ENCODE measurements around the gene GPR63.

The GPR63 gene

GRCh38 chr6:96762599-96762998 is 74.7 kb downstream of the GPR63 start:
- ChIA-PET POLR2A (no interaction called here), CTCF (no interaction called here)
- no peak for DNase-seq (ENCODE audit: low read depth, low spot score)
- no peak overlapping the region for H3K4me3 ChIP-seq (ENCODE audit: low read depth, low read length)
- no peak for TF ChIP-seq CTCF (IDR thresholded peaks at IDR 0.05; ENCODE audit: insufficient read depth, low read length, missing control alignments)

GRCh38 chr6:96761794-96762193 is 75.5 kb downstream of the GPR63 start:
- no peak overlapping the region for H3K4me3 ChIP-seq (ENCODE audit: low read depth, low read length)
- POLR2A ChIA-PET: no interaction called here
- DNase-seq (ENCODE audit: low read depth, low spot score): no peak
- CTCF ChIA-PET: no interaction called here
- no peak for TF ChIP-seq CTCF (IDR thresholded peaks at IDR 0.05; ENCODE audit: insufficient read depth, low read length, missing control alignments)

- no peak for DNase-seq (ENCODE audit: low read depth, low spot score)
- POLR2A ChIA-PET: no interaction called here
- no peak overlapping the region for H3K4me3 ChIP-seq (ENCODE audit: low read depth, low read length)
- CTCF ChIA-PET: no interaction called here
- no peak for TF ChIP-seq CTCF (IDR thresholded peaks at IDR 0.05; ENCODE audit: insufficient read depth, low read length, missing control alignments)
Measured at GRCh38 chr6:96760153-96760687, 77.1 kb downstream of the GPR63 start.

- no peak for DNase-seq (ENCODE audit: low read depth, low spot score)
- ChIA-PET POLR2A (no interaction called here), CTCF (no interaction called here)
- no peak overlapping the region for H3K4me3 ChIP-seq (ENCODE audit: low read depth, low read length)
- TF ChIP-seq CTCF (IDR thresholded peaks at IDR 0.05; ENCODE audit: insufficient read depth, low read length, missing control alignments): no peak
Measured at GRCh38 chr6:96755096-96755495, 82.2 kb downstream of the GPR63 start.

- no peak overlapping the region for H3K4me3 ChIP-seq (ENCODE audit: low read depth, low read length)
- CTCF ChIA-PET: no interaction called here
- POLR2A ChIA-PET: no interaction called here
- no peak for DNase-seq (ENCODE audit: low read depth, low spot score)
- no peak for TF ChIP-seq CTCF (IDR thresholded peaks at IDR 0.05; ENCODE audit: insufficient read depth, low read length, missing control alignments)
Measured at GRCh38 chr6:96749891-96750290, 87.4 kb downstream of the GPR63 start.
